GM19452 (cell line): ENCODE measurements around the gene KCNRG.
"Not testable (repeated sequence)": the region's sequence is repeated elsewhere in the genome, so short reads cannot be mapped to it uniquely, and the experiment has no call there.

Experiments
- ATAC-seq: cut with Tn5 transposase; IDR thresholded peaks from one replicate; pipeline ENCODE4 v1.9.1; 2021; ENCODE audit not compliant: unreplicated experiment

KCNRG gene

GRCh38 chr13:50015258-50015657, at the start of gene KCNRG:
Gene KCNRG (plus strand): TSS chr13:50015444. CDS start chr13:50015494, 50 bp downstream.
- ATAC-seq, result no peak

GRCh38 chr13:49967456-49967855, 47.8 kb upstream of the KCNRG start:
- no peak for ATAC-seq

- no peak for ATAC-seq
These were observed 42.5 kb upstream of the KCNRG start for GRCh38 chr13:49972709-49973108.

DNA sequence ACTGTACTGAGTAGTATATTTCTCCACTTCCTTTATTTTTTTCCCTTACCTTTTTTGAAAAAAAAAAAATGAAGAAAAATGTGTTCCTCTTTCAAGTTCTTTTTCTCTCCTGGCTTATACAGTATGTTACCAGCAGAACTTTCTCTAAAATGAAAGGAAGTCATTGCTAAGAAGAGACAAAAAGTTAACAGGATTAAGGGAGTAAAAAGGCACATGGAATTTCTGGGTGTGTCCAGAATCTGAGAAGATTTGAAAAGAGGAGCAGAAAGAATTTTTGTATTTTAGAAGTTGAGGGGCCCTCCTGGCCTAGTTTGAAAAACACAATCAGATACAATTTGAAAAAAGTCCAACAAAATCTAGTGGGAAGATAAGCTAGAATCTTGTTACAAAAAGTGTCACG, 39.4 kb upstream of the KCNRG start:
- no peak for ATAC-seq

DNA sequence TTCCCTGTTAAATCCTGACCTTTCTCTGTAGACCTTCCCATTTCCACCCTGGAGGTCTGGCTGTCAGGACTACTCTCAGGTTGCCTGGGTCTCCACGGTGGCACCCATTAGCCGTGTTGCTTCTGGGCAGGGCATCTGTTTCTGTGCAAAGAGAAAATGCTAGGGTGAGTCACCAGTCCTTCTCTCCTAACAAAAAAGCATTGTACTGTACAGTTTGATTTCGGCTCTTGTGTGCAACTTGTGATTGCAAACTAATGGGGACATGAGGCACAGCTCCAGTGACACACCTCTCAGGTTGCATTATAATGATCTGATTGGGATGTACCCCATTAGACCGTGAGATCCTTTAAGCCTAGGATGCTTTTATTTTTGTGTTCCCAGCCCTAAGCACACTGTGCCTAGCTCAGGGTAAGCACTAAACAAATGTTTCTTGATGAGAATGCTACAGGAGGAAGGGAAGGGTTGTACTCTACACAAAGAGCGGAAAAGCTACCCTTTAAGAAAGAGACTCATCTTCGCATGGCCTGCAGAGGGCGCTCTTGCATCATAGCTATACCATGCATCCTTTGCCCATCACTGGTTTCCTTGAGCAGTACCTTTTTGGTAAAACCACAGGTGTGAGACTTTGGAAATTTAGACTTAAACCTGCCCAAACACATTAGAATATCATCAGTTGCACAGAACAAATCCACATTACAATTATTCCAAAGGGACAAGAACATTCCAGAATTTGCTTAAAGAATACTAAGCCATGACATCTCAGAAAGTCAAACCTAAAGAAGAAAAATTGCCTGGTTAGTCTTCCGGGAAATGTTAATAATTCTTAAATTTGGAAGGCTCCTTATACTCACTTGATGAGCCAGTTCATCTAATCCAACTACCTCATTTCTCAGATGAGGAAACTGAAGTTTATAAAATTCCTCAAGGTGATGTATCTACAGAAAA, 38.7 kb upstream of the KCNRG start:
- peak; percentile 64 for ATAC-seq

- no peak for ATAC-seq
These were observed 37.3 kb upstream of the KCNRG start for GRCh38 chr13:49977992-49978391.

GRCh38 chr13:49980266-49980665, 35.0 kb upstream of the KCNRG start:
- no peak for ATAC-seq

GRCh38 chr13:49985129-49985528, 30.1 kb upstream of the KCNRG start:
- ATAC-seq, result no peak

- ATAC-seq, result no peak
These were observed 28.8 kb upstream of the KCNRG start for GRCh38 chr13:49986471-49986870.

- not testable (repeated sequence) for ATAC-seq
These were observed 24.6 kb upstream of the KCNRG start for GRCh38 chr13:49990612-49991011.

DNA sequence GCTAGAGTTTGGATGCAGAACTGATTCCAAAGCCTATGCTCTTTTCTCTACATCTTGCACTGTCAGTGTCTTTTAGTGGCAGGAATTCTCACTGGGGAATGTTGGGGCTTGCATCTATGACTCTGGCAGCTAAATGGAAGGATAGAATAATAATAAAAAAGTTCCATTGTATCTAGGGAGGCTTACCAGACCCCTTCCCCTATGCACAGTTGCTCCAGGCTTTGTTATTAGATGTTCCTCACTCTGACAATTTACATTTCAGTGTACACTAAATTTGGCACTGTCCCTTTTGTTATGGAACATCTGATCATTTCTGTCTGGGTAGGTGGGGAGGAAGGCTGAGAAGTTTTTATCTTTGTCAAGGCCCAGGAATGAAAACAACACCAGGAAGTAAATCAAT, 22.1 kb upstream of the KCNRG start:
- no peak for ATAC-seq

GRCh38 chr13:49993666-49994065, 21.6 kb upstream of the KCNRG start:
- ATAC-seq, result no peak

- no peak for ATAC-seq
These were observed 19.6 kb upstream of the KCNRG start for GRCh38 chr13:49995625-49996101.

DNA sequence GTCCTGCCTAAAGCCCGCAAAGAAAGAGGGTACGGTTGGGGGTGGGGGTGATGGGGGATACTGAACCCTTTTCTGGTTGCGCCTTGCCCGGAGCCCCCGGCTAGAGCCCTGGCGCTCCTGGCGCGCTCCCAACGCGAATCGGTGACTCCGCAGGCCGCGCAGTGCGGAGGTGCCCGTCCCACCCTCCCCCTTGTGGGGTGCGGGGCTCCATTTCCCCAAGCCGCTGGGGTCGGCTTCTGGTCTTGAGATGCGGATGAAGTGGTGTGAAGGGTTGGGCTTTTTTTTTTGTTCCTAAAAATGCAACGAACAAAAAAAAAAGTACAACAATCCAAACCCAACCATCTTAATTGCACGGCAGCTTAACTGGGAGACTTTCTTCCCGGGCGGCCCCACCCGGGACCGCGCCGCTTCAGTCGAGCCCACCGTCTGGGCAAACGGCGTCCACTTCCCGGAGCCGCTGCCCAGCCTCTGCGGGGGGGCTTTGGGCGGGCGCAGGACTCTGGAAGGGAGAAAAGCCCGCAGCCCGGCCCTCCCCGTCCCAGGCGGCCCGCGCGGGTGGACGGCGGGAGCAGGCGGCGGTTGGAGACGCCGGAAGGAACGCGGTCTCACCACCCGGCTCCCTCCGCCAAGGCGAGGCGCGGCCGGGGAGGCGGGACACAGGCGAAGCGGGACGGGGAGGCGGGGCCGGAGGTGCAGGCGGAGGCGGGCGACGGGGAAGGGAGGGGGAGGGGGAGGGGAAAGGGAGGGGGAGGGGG, 18.9 kb upstream of the KCNRG start:
- ATAC-seq, result peak; percentile 47

- peak; percentile 71 for ATAC-seq
These were observed 18.0 kb upstream of the KCNRG start, which contains the start of gene TRIM13 for GRCh38 chr13:49996951-49997895. Gene TRIM13 (plus strand): TSS chr13:49997042. CDS start chr13:50011941, 14,899 bp downstream.

GRCh38 chr13:49997955-49998354, 17.3 kb upstream of the KCNRG start:
- no peak for ATAC-seq

- ATAC-seq, result no peak
These were observed 16.3 kb upstream of the KCNRG start for GRCh38 chr13:49998714-49999624.

DNA sequence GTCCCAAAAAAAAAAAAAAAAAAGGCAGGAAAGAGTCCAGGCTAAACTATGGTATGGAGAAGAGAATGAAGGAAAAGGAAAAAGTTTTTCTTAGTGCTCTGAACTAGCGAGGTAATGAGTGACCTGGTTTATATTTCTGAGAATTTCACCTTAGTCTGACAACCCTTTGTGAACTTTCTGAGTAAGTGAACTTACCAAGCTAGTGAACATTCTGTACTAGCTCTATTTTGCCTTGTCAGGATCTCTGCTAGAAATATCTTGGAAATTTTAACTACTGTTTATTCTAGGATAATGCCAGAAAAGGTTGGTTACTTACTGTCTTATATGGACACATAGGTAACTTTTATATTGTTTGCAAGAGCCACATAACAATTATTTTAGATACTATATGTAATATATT, 14.0 kb upstream of the KCNRG start:
- ATAC-seq, result no peak

DNA sequence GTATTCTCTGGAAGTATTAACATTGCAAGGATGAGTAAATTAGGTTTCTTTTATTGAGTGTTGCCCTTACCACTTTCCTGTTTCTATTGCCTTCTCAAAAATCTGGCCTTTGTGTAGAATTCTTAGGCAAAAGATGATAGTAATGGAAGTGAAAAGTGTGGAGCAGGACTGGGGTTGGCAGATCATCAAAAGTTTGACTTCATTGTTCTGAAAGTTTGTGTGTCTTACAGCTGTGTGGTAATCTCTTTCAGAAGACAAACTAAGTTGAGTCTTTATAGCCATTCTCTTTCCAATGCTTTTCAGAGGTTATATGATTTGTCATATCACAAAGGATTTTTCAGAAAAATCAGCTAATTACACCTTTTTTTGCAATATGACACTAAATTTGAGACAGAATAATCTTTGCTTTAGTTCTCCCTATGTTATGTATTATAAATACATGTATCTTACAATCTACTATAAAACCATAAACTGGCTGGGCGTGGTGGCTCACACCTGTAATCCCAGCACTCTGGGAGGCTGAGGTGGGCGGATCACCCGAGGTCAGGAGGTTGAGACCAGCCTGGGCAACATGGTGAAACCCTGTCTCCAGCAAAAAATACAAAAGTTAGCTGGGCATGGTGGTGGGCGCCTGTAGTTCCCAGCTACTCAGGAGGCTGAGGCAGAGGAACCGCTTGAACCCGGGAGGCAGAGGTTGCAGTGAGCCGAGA, 8.7 kb upstream of the KCNRG start:
- no peak for ATAC-seq
